ENCODE data around the gene ERN1. TPM values are rescaled to one million over a fixed set of nuclear protein-coding genes. Genes with fewer than 3 reads are reported as not detected.

ERN1 gene
- total RNA-seq, 1 donor, result 62.8 TPM

DNA sequence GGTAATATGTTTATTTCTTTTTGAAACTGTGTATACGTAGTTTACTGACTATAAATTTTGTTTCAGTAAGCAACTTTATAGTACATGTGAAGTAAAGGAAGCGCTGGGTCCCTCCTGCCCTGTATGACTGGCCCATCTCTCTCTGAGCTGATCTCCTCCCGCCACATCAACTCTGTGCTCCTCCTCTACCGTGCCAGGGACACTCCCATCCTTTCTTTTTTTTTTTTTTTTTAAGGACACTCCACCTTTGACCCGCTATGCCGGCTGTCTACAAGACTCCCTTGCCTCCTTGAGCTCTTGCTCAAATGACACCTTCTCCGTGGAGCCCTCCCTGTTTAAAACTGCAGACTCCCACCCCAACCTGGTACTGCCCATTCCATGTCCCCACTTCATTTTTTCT lies 35.5 kb downstream of the ERN1 start:
- Histone ChIP-seq H3K4me3 (ENCODE audit: low read length) (no peak overlapping the region), H3K9me3 (ENCODE audit: low read depth, low read length) (no peaks in the 10 kb centered on the region), H3K4me1 (ENCODE audit: insufficient read depth, low read length) (peaks cover 59% of the 10 kb centered on the region), H3K27me3 (ENCODE audit: insufficient read depth, low read length) (no peaks in the 10 kb centered on the region)

DNA sequence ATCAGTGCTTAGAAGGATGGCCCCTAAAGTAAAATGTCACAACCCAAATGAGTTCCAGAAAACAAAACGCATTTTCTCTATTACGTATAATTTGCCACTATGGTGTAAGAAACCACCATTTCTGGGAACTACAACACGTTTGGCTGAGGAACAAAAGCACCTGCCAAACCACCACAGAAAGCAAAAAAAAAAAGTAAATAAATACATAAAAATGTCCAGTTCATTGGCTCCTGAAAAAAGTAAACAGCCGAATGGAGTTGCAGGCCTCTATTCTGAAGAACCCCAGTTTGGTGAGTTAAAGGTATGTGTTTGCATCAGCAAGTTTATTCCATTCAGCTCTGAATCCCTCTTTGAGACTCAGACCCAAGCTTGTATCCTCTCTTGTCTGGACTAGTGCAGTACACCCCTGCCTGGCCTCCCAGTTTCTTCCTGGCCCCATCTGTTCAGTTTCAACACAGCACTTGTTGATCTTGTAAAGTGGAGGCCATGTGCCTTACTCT lies 36.9 kb downstream of the ERN1 start:
- H3K27me3 ChIP-seq (ENCODE audit: insufficient read depth, low read length), result no peaks in the 10 kb centered on the region
- peaks cover 57% of the 10 kb centered on the region for H3K4me1 ChIP-seq (ENCODE audit: insufficient read depth, low read length)
- no peaks in the 10 kb centered on the region for H3K9me3 ChIP-seq (ENCODE audit: low read depth, low read length)
- H3K4me3 ChIP-seq (ENCODE audit: low read length), result no peak overlapping the region

- H3K9me3 ChIP-seq (ENCODE audit: low read depth, low read length), result no peaks in the 10 kb centered on the region
- H3K27me3 ChIP-seq (ENCODE audit: insufficient read depth, low read length), result no peaks in the 10 kb centered on the region
- peaks cover 62% of the 10 kb centered on the region for H3K4me1 ChIP-seq (ENCODE audit: insufficient read depth, low read length)
- H3K4me3 ChIP-seq (ENCODE audit: low read length), result no peak overlapping the region
Observed at GRCh38 chr17:64092113-64092512, 37.8 kb downstream of the ERN1 start.

GRCh38 chr17:64091571-64091970 lies 38.4 kb downstream of the ERN1 start:
- H3K4me3 ChIP-seq (ENCODE audit: low read length), result no peak overlapping the region
- peaks cover 62% of the 10 kb centered on the region for H3K4me1 ChIP-seq (ENCODE audit: insufficient read depth, low read length)
- no peaks in the 10 kb centered on the region for H3K9me3 ChIP-seq (ENCODE audit: low read depth, low read length)
- H3K27me3 ChIP-seq (ENCODE audit: insufficient read depth, low read length), result no peaks in the 10 kb centered on the region

DNA sequence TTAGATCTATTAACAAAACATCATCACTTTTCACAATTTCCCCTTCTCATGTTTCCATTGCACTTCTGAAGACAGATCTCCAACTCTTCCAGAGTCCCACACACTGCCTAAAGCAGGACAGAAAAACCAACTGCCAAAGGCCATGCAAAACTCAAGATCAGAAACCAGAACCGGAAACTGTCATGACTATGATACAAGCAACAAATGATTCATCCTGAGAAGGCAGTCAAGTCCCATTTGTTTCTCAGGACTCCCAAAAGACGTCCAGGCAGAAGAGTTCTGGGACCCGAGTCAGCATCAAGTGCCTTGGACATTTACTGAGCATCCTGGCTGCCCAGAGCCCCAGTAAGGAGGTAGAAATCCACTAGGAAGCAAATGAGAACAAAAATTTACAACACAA lies 38.8 kb downstream of the ERN1 start:
- Histone ChIP-seq H3K9me3 (ENCODE audit: low read depth, low read length) (no peaks in the 10 kb centered on the region), H3K4me1 (ENCODE audit: insufficient read depth, low read length) (peaks cover 62% of the 10 kb centered on the region), H3K27me3 (ENCODE audit: insufficient read depth, low read length) (no peaks in the 10 kb centered on the region), H3K4me3 (ENCODE audit: low read length) (no peak overlapping the region)

- Histone ChIP-seq H3K9me3 (ENCODE audit: low read depth, low read length) (no peaks in the 10 kb centered on the region), H3K4me3 (ENCODE audit: low read length) (no peak overlapping the region), H3K4me1 (ENCODE audit: insufficient read depth, low read length) (peaks cover 63% of the 10 kb centered on the region), H3K27me3 (ENCODE audit: insufficient read depth, low read length) (no peaks in the 10 kb centered on the region)
Observed at GRCh38 chr17:64090144-64090543, 39.8 kb downstream of the ERN1 start.

- H3K4me3 ChIP-seq (ENCODE audit: low read length), result no peak overlapping the region
- H3K9me3 ChIP-seq (ENCODE audit: low read depth, low read length), result no peaks in the 10 kb centered on the region
- H3K4me1 ChIP-seq (ENCODE audit: insufficient read depth, low read length), result peaks cover 65% of the 10 kb centered on the region
- no peaks in the 10 kb centered on the region for H3K27me3 ChIP-seq (ENCODE audit: insufficient read depth, low read length)
Observed at GRCh38 chr17:64087252-64088005, 42.5 kb downstream of the ERN1 start.

- H3K4me3 ChIP-seq (ENCODE audit: low read length), result no peak overlapping the region
- no peaks in the 10 kb centered on the region for H3K9me3 ChIP-seq (ENCODE audit: low read depth, low read length)
- peaks cover 63% of the 10 kb centered on the region for H3K4me1 ChIP-seq (ENCODE audit: insufficient read depth, low read length)
- H3K27me3 ChIP-seq (ENCODE audit: insufficient read depth, low read length), result no peaks in the 10 kb centered on the region
Observed at GRCh38 chr17:64085650-64086005, 44.3 kb downstream of the ERN1 start.

GRCh38 chr17:64084940-64085649 lies 44.8 kb downstream of the ERN1 start:
- no peak overlapping the region for H3K4me3 ChIP-seq (ENCODE audit: low read length)
- H3K27me3 ChIP-seq (ENCODE audit: insufficient read depth, low read length), result no peaks in the 10 kb centered on the region
- H3K4me1 ChIP-seq (ENCODE audit: insufficient read depth, low read length), result peaks cover 64% of the 10 kb centered on the region
- no peaks in the 10 kb centered on the region for H3K9me3 ChIP-seq (ENCODE audit: low read depth, low read length)

GRCh38 chr17:64084086-64084939 lies 45.6 kb downstream of the ERN1 start:
- no peaks in the 10 kb centered on the region for H3K9me3 ChIP-seq (ENCODE audit: low read depth, low read length)
- H3K27me3 ChIP-seq (ENCODE audit: insufficient read depth, low read length), result no peaks in the 10 kb centered on the region
- no peak overlapping the region for H3K4me3 ChIP-seq (ENCODE audit: low read length)
- peaks cover 64% of the 10 kb centered on the region for H3K4me1 ChIP-seq (ENCODE audit: insufficient read depth, low read length)

DNA sequence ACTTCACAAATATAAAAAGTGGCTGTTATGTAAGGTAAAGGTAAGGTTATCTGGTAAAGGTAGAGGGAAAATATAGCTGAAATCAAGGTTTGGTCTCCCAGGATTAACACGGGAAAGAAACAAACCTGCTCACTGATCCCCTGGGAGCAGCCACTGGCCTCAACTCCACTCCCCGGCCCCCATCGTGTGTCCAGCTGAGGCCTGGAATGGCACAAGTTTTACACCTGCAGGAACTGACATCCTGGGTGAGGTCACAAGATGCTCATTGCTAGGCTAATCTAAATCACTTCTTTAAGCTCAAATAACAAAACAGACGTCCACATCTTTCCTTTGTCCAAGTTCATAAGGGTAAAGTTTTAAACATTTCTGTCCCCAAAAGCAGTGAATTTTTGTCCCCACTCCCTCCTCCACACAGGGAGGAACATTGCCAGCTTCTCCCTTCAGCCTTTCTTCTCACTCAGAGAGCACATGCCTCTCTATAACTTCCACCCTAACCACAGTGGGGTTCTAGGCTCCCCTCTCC lies 46.3 kb downstream of the ERN1 start:
- H3K4me1 ChIP-seq (ENCODE audit: insufficient read depth, low read length), result peaks cover 64% of the 10 kb centered on the region

GRCh38 chr17:64083093-64083492 lies 46.9 kb downstream of the ERN1 start:
- H3K9me3 ChIP-seq (ENCODE audit: low read depth, low read length), result no peaks in the 10 kb centered on the region
- H3K27me3 ChIP-seq (ENCODE audit: insufficient read depth, low read length), result no peaks in the 10 kb centered on the region
- H3K4me1 ChIP-seq (ENCODE audit: insufficient read depth, low read length), result peaks cover 64% of the 10 kb centered on the region

More for the DNA sequence above, 46.3 kb downstream of the ERN1 start:
- Histone ChIP-seq H3K9me3 (ENCODE audit: low read depth, low read length) (no peaks in the 10 kb centered on the region), H3K27me3 (ENCODE audit: insufficient read depth, low read length) (no peaks in the 10 kb centered on the region), H3K4me3 (ENCODE audit: low read length) (no peak overlapping the region)

GRCh38 chr17:64081802-64082799 lies 47.8 kb downstream of the ERN1 start:
- Histone ChIP-seq H3K27me3 (ENCODE audit: insufficient read depth, low read length) (no peaks in the 10 kb centered on the region), H3K9me3 (ENCODE audit: low read depth, low read length) (no peaks in the 10 kb centered on the region), H3K4me3 (ENCODE audit: low read length) (no peak overlapping the region), H3K4me1 (ENCODE audit: insufficient read depth, low read length) (peaks cover 57% of the 10 kb centered on the region)

More at GRCh38 chr17:64083093-64083492, 46.9 kb downstream of the ERN1 start:
- no peak overlapping the region for H3K4me3 ChIP-seq (ENCODE audit: low read length)

GRCh38 chr17:64080174-64080618 lies 49.7 kb downstream of the ERN1 start:
- Histone ChIP-seq H3K27me3 (ENCODE audit: insufficient read depth, low read length) (no peaks in the 10 kb centered on the region), H3K4me3 (ENCODE audit: low read length) (no peak overlapping the region), H3K4me1 (ENCODE audit: insufficient read depth, low read length) (peaks cover 66% of the 10 kb centered on the region), H3K9me3 (ENCODE audit: low read depth, low read length) (no peaks in the 10 kb centered on the region)
